ENCODE results near the gene PSEN1.
A peak's percentile ranks its signal among the peaks of the same experiment; 100 is the strongest.

The PSEN1 gene

GRCh38 chr14:73236752-73237218 lies 100.5 kb downstream of the PSEN1 start:
- Mint-ChIP-seq H3K36me3 (ENCODE audit: low read depth) (no peaks in the 10 kb centered on the region), H3K4me3 (peak overlapping the region; percentile 74), H3K27ac (no peak overlapping the region), H3K27me3 (peaks cover 72% of the 10 kb centered on the region), H3K4me1 (peaks cover 18% of the 10 kb centered on the region), H3K9me3 (no peaks in the 10 kb centered on the region)
- DNase-seq (no peak), ATAC-seq (no peak)

GRCh38 chr14:73237219-73237785 lies 101.0 kb downstream of the PSEN1 start, which contains the start of gene PAPLN:
Gene PAPLN (plus strand): TSS chr14:73237506. CDS start chr14:73239779, 2,273 bp downstream.
- Mint-ChIP-seq H3K27me3 (peaks cover 75% of the 10 kb centered on the region), H3K4me1 (peaks cover 18% of the 10 kb centered on the region), H3K27ac (no peak within 1 kb of the TSS), H3K36me3 (ENCODE audit: low read depth) (no peaks in the 10 kb centered on the region), H3K9me3 (no peaks in the 10 kb centered on the region), H3K4me3 (peak within 1 kb of the TSS; percentile 74)
- DNase-seq (no peak), ATAC-seq (no peak)

- no peak for DNase-seq
- H3K27me3 Mint-ChIP-seq: peaks cover 76% of the 10 kb centered on the region
- ATAC-seq: no peak
- no peaks in the 10 kb centered on the region for H3K9me3 Mint-ChIP-seq
- H3K4me1 Mint-ChIP-seq: peaks cover 22% of the 10 kb centered on the region
- H3K27ac Mint-ChIP-seq: no peak overlapping the region
- no peaks in the 10 kb centered on the region for H3K36me3 Mint-ChIP-seq (ENCODE audit: low read depth)
- H3K4me3 Mint-ChIP-seq: no peak overlapping the region
These were observed 101.6 kb downstream of the PSEN1 start for GRCh38 chr14:73237786-73238423.

- ATAC-seq: no peak
- Mint-ChIP-seq H3K4me1 (peaks cover 22% of the 10 kb centered on the region), H3K9me3 (no peaks in the 10 kb centered on the region), H3K4me3 (no peak overlapping the region), H3K27me3 (peaks cover 78% of the 10 kb centered on the region), H3K36me3 (ENCODE audit: low read depth) (no peaks in the 10 kb centered on the region), H3K27ac (no peak overlapping the region)
- DNase-seq: no peak
These were observed 102.1 kb downstream of the PSEN1 start for GRCh38 chr14:73238424-73238852.

GRCh38 chr14:73238941-73239340 lies 102.6 kb downstream of the PSEN1 start:
- H3K9me3 Mint-ChIP-seq: no peaks in the 10 kb centered on the region
- DNase-seq (no peak), ATAC-seq (no peak)
- H3K4me1 Mint-ChIP-seq: peaks cover 24% of the 10 kb centered on the region
- no peak overlapping the region for H3K4me3 Mint-ChIP-seq
- peaks cover 78% of the 10 kb centered on the region for H3K27me3 Mint-ChIP-seq
- H3K36me3 Mint-ChIP-seq (ENCODE audit: low read depth): no peaks in the 10 kb centered on the region
- H3K27ac Mint-ChIP-seq: no peak overlapping the region

- Mint-ChIP-seq H3K4me1 (peaks cover 24% of the 10 kb centered on the region), H3K27ac (no peak overlapping the region), H3K36me3 (ENCODE audit: low read depth) (no peaks in the 10 kb centered on the region), H3K9me3 (no peaks in the 10 kb centered on the region), H3K4me3 (no peak overlapping the region), H3K27me3 (peaks cover 78% of the 10 kb centered on the region)
- DNase-seq: no peak
- no peak for ATAC-seq
These were observed 103.3 kb downstream of the PSEN1 start for GRCh38 chr14:73239393-73240241.

- Mint-ChIP-seq H3K4me1 (peaks cover 24% of the 10 kb centered on the region), H3K36me3 (ENCODE audit: low read depth) (no peaks in the 10 kb centered on the region), H3K4me3 (no peak overlapping the region), H3K27me3 (peaks cover 73% of the 10 kb centered on the region), H3K27ac (no peak overlapping the region), H3K9me3 (no peaks in the 10 kb centered on the region)
- ATAC-seq (no peak), DNase-seq (no peak)
These were observed 104.6 kb downstream of the PSEN1 start for GRCh38 chr14:73240816-73241480.

GRCh38 chr14:73241481-73242165 lies 105.3 kb downstream of the PSEN1 start:
- H3K4me1 Mint-ChIP-seq: peaks cover 24% of the 10 kb centered on the region
- H3K9me3 Mint-ChIP-seq: no peaks in the 10 kb centered on the region
- H3K36me3 Mint-ChIP-seq (ENCODE audit: low read depth): no peaks in the 10 kb centered on the region
- H3K4me3 Mint-ChIP-seq: no peak overlapping the region
- H3K27ac Mint-ChIP-seq: no peak overlapping the region
- no peak for ATAC-seq
- peaks cover 69% of the 10 kb centered on the region for H3K27me3 Mint-ChIP-seq
- no peak for DNase-seq

- no peak overlapping the region for H3K27ac Mint-ChIP-seq
- ATAC-seq: no peak
These were observed 106.1 kb downstream of the PSEN1 start for GRCh38 chr14:73242357-73242901.

GRCh38 chr14:73243341-73243740 lies 107.0 kb downstream of the PSEN1 start:
- peaks cover 28% of the 10 kb centered on the region for H3K4me1 Mint-ChIP-seq
- H3K27me3 Mint-ChIP-seq: peaks cover 72% of the 10 kb centered on the region
- no peak for DNase-seq
- no peak for ATAC-seq
- no peaks in the 10 kb centered on the region for H3K36me3 Mint-ChIP-seq (ENCODE audit: low read depth)
- no peaks in the 10 kb centered on the region for H3K9me3 Mint-ChIP-seq
- no peak overlapping the region for H3K4me3 Mint-ChIP-seq
- no peak overlapping the region for H3K27ac Mint-ChIP-seq

More at GRCh38 chr14:73242357-73242901, 106.1 kb downstream of the PSEN1 start:
- Mint-ChIP-seq H3K27me3 (peaks cover 69% of the 10 kb centered on the region), H3K9me3 (no peaks in the 10 kb centered on the region), H3K36me3 (ENCODE audit: low read depth) (no peaks in the 10 kb centered on the region), H3K4me1 (peaks cover 26% of the 10 kb centered on the region), H3K4me3 (no peak overlapping the region)
- DNase-seq: no peak

- Mint-ChIP-seq H3K4me3 (no peak overlapping the region), H3K9me3 (no peaks in the 10 kb centered on the region), H3K27me3 (peaks cover 68% of the 10 kb centered on the region), H3K4me1 (peaks cover 25% of the 10 kb centered on the region), H3K36me3 (ENCODE audit: low read depth) (no peaks in the 10 kb centered on the region), H3K27ac (no peak overlapping the region)
- DNase-seq (no peak), ATAC-seq (no peak)
These were observed 107.4 kb downstream of the PSEN1 start for GRCh38 chr14:73243748-73244147.

- H3K9me3 Mint-ChIP-seq: no peaks in the 10 kb centered on the region
- peak overlapping the region; percentile 49 for H3K4me3 Mint-ChIP-seq
- no peak overlapping the region for H3K27ac Mint-ChIP-seq
- ATAC-seq: no peak
- H3K36me3 Mint-ChIP-seq (ENCODE audit: low read depth): no peaks in the 10 kb centered on the region
- DNase-seq: no peak
- H3K4me1 Mint-ChIP-seq: peaks cover 22% of the 10 kb centered on the region
- H3K27me3 Mint-ChIP-seq: peaks cover 60% of the 10 kb centered on the region
These were observed 108.4 kb downstream of the PSEN1 start for GRCh38 chr14:73244541-73245290.

All from activated naive CD8-positive, alpha-beta T cell treated with anti-CD3 and anti-CD28 coated beads, Interleukin-2, amount 50 U/mL, for 24 hours (primary cell).